ENCODE results near the gene TXNDC8. TPM values are rescaled to one million over a fixed set of nuclear protein-coding genes. Genes with fewer than 3 reads are reported as not detected.

TXNDC8 gene
- total RNA-seq, 1 experiment from 2014 or later = not detected

GRCh38 chr9:110282018-110282738, 55.5 kb downstream of the TXNDC8 start:
- intact Hi-C loops (cut with micrococcal nuclease) = no loop called here
- no peak for DNase-seq
- H3K4me3 ChIP-seq (ENCODE audit: low read length) = no peak overlapping the region
- no peak overlapping the region for H3K4me2 ChIP-seq (ENCODE audit: low read length)
- peaks cover 14% of the 10 kb centered on the region for H3K4me1 ChIP-seq (ENCODE audit: insufficient read depth, low read length)
- no peaks in the 10 kb centered on the region for H3K79me2 ChIP-seq (ENCODE audit: low read length)
- ATAC-seq = no peak
- no peak for TF ChIP-seq CTCF (conservative IDR thresholded peaks at IDR 0.05; ENCODE audit: low read depth, low read length)
- no peak for TF ChIP-seq EZH2phosphoT487 (IDR thresholded peaks at IDR 0.05; ENCODE audit: borderline replicate concordance, low read length)
- ChIA-PET POLR2A (ENCODE audit: unreplicated experiment) (no interaction called here), CTCF (no interaction called here)
- no peak overlapping the region for H3K27ac ChIP-seq (ENCODE audit: low read length)
- no peaks in the 10 kb centered on the region for H3F3A ChIP-seq (ENCODE audit: low read length, unreplicated experiment)
- H3K27me3 ChIP-seq (ENCODE audit: low read length) = no peaks in the 10 kb centered on the region
- no peak overlapping the region for H3K9ac ChIP-seq (ENCODE audit: low read length)
- no peaks in the 10 kb centered on the region for H4K20me1 ChIP-seq (ENCODE audit: low read length)
- H3K9me3 ChIP-seq (ENCODE audit: low read length) = no peaks in the 10 kb centered on the region
- H3K36me3 ChIP-seq (ENCODE audit: low read depth, low read length) = no peaks in the 10 kb centered on the region
- H3K9me2 ChIP-seq (replicated peaks; ENCODE audit: low read length) = no peaks in the 10 kb centered on the region
- no TSS peak for BruUV-seq (replicated peaks)
- H2AFZ ChIP-seq (ENCODE audit: low read length) = no peak overlapping the region

GRCh38 chr9:110278080-110278707, 59.5 kb downstream of the TXNDC8 start:
- CTCF ChIA-PET = no interaction called here
- BruUV-seq (replicated peaks) = no TSS peak
- no peaks in the 10 kb centered on the region for H3F3A ChIP-seq (ENCODE audit: low read length, unreplicated experiment)
- TF ChIP-seq EZH2phosphoT487 (IDR thresholded peaks at IDR 0.05; ENCODE audit: borderline replicate concordance, low read length) (no peak), CTCF (conservative IDR thresholded peaks at IDR 0.05; ENCODE audit: low read depth, low read length) (no peak), EZH2 (IDR thresholded peaks at IDR 0.05; ENCODE audit: low read length, unreplicated experiment) (no peak)
- H3K9me2 ChIP-seq (replicated peaks; ENCODE audit: low read length) = no peaks in the 10 kb centered on the region
- H3K4me2 ChIP-seq (ENCODE audit: low read length) = no peak overlapping the region
- no peak overlapping the region for H3K27ac ChIP-seq (ENCODE audit: low read length)
- H3K9me3 ChIP-seq (ENCODE audit: low read length) = no peaks in the 10 kb centered on the region
- H3K4me3 ChIP-seq (ENCODE audit: low read length) = no peak overlapping the region
- no peaks in the 10 kb centered on the region for H3K79me2 ChIP-seq (ENCODE audit: low read length)
- no peak overlapping the region for H3K9ac ChIP-seq (ENCODE audit: low read length)
- H3K27me3 ChIP-seq (ENCODE audit: low read length) = no peaks in the 10 kb centered on the region
- ATAC-seq = peak; percentile 38; the same call in 1 of the 2 replicates
- H3K4me1 ChIP-seq (ENCODE audit: insufficient read depth, low read length) = peaks cover 8% of the 10 kb centered on the region; the same call in 1 of the 2 replicates
- POLR2A ChIA-PET (ENCODE audit: unreplicated experiment) = no interaction called here
- no peaks in the 10 kb centered on the region for H3K36me3 ChIP-seq (ENCODE audit: low read depth, low read length)
- no peaks in the 10 kb centered on the region for H4K20me1 ChIP-seq (ENCODE audit: low read length)
- H2AFZ ChIP-seq (ENCODE audit: low read length) = no peak overlapping the region
- peak; percentile 31 for DNase-seq
- intact Hi-C loops (cut with micrococcal nuclease) = no loop called here

GRCh38 chr9:110276781-110277180, 60.9 kb downstream of the TXNDC8 start:
- Histone ChIP-seq H3K4me1 (ENCODE audit: insufficient read depth, low read length) (peaks cover 8% of the 10 kb centered on the region; the same call in 1 of the 2 replicates), H3F3A (ENCODE audit: low read length, unreplicated experiment) (no peaks in the 10 kb centered on the region), H3K79me2 (ENCODE audit: low read length) (no peaks in the 10 kb centered on the region), H3K9ac (ENCODE audit: low read length) (no peak overlapping the region), H3K36me3 (ENCODE audit: low read depth, low read length) (no peaks in the 10 kb centered on the region), H3K27me3 (ENCODE audit: low read length) (no peaks in the 10 kb centered on the region), H3K27ac (ENCODE audit: low read length) (no peak overlapping the region), H3K4me2 (ENCODE audit: low read length) (no peak overlapping the region), H3K9me2 (replicated peaks; ENCODE audit: low read length) (no peaks in the 10 kb centered on the region), H3K9me3 (ENCODE audit: low read length) (no peaks in the 10 kb centered on the region), H4K20me1 (ENCODE audit: low read length) (no peaks in the 10 kb centered on the region), H3K4me3 (ENCODE audit: low read length) (no peak overlapping the region), H2AFZ (ENCODE audit: low read length) (no peak overlapping the region)
- no peak for TF ChIP-seq CTCF (conservative IDR thresholded peaks at IDR 0.05; ENCODE audit: low read depth, low read length)
- TF ChIP-seq EZH2phosphoT487 (IDR thresholded peaks at IDR 0.05; ENCODE audit: borderline replicate concordance, low read length) = no peak
- no peak for TF ChIP-seq EZH2 (IDR thresholded peaks at IDR 0.05; ENCODE audit: low read length, unreplicated experiment)
- ATAC-seq (no peak), DNase-seq (no peak)
- CTCF ChIA-PET = no interaction called here
- POLR2A ChIA-PET (ENCODE audit: unreplicated experiment) = no interaction called here
- intact Hi-C loops (cut with micrococcal nuclease) = no loop called here
- BruUV-seq (replicated peaks) = no TSS peak

Measured in PC-3 (cell line).